WTC11 (cell line): ENCODE measurements around the gene ZNF77.

Experiments used
- CTCF ChIP-seq: fragments of 200-600 bp; IDR thresholded peaks from 2 replicates; pipeline ENCODE4 v1.8.0; 2022; ENCODE audit warnings: antibody characterized with exemption
- FOXK1 ChIP-seq: sonication (generic); formaldehyde crosslinking; IDR thresholded peaks from 2 replicates; pipeline ENCODE4 v1.8.0; 2022; ENCODE audit warnings: mild to moderate bottlenecking, moderate library complexity, missing genetic modification reagents
- NR2C2 ChIP-seq: sonication (generic); formaldehyde crosslinking; IDR thresholded peaks from 2 replicates; pipeline ENCODE4 v1.8.0; 2022; ENCODE audit warnings: mild to moderate bottlenecking, missing genetic modification reagents

GRCh38 chr19:2970201-2970835 lies 25.5 kb upstream of the ZNF77 start:
- TF ChIP-seq FOXK1 (CRISPR knock-in tag), result no peak
- TF ChIP-seq CTCF, result no peak
- TF ChIP-seq NR2C2 (CRISPR knock-in tag), result no peak
